ENCODE data around the gene MMAB. TPM values are rescaled to one million over a fixed set of nuclear protein-coding genes. Genes with fewer than 3 reads are reported as not detected.

The MMAB gene
- total RNA-seq, 2 donors from 2014 or later: 12.5 to 29.7 TPM

DNA sequence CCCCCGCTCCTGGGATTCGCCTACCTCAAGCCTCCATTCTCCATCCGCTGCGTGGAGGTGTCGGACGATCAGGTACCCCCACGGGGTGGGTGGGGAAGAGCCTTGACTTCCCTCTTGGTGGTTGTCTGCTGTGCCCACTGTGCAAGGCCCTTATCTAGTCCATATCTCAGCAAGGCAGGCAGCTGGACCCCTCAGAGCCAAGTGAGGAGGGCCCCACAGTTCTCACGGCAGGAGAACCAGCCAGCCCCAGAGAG lies 39.9 kb downstream of the MMAB start:
- no peaks in the 10 kb centered on the region for H3K9me3 ChIP-seq
- intact Hi-C loops (cut with DNase I): no loop called here
- ATAC-seq (no peak), DNase-seq (no peak)
- TF ChIP-seq CTCF (IDR thresholded peaks at IDR 0.05): no peak
- TF ChIP-seq POLR2A (IDR thresholded peaks at IDR 0.05): no peak
- H3K4me1 ChIP-seq: no peaks in the 10 kb centered on the region
- no peak overlapping the region for H3K4me3 ChIP-seq
- peaks cover 0 to 9% of the 10 kb centered on the region in 2 donors for H3K36me3 ChIP-seq (replicated peaks in 1 of 2; ENCODE audit: insufficient read depth in 1 of 2, low read depth in 2 of 2)
- H3K27me3 ChIP-seq: no peaks in the 10 kb centered on the region
- WGBS, 2 donors: 89 to 93% methylated on average over 8 of the region's 8 CpGs
- H3K27ac ChIP-seq: no peak overlapping the region

GRCh38 chr12:109532721-109533486 lies 40.4 kb downstream of the MMAB start:
- intact Hi-C loops (cut with DNase I): no loop called here
- no peaks in the 10 kb centered on the region for H3K9me3 ChIP-seq
- WGBS, 2 donors: 85 to 94% methylated on average over 14 to 24 of the region's 24 CpGs

DNA sequence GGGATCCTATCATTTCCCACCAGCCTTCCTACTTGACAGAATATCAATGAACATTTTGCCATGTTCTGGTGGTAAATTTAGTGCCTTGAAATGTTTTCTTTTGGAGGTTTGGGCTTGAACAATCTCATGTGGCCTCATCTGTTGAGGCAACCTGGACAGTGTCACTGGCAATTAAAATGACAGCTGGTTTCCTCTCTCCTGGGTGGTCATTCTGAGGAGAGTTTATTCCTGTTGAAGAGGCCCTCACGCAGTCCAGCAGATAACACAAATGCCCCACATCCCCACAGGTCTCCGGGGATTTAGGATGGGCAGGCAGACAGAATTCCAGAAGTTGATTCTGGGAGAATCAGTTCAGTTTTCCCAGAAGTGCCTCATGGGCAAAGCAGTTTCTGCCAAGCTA lies 41.9 kb downstream of the MMAB start:
- intact Hi-C loops (cut with DNase I): no loop called here
- DNase-seq (no peak), ATAC-seq (no peak)
- TF ChIP-seq CTCF (IDR thresholded peaks at IDR 0.05) (no peak), POLR2A (IDR thresholded peaks at IDR 0.05) (no peak)
- Histone ChIP-seq H3K4me3 (no peak overlapping the region), H3K9me3 (no peaks in the 10 kb centered on the region), H3K27me3 (no peaks in the 10 kb centered on the region), H3K4me1 (no peaks in the 10 kb centered on the region), H3K36me3 (replicated peaks in 1 of 2; ENCODE audit: insufficient read depth in 1 of 2, low read depth in 2 of 2) (peaks cover 0 to 9% of the 10 kb centered on the region in 2 donors), H3K27ac (no peak overlapping the region)
- 81 to 100% methylated on average over 1 to 2 of the region's 2 CpGs for WGBS, 2 donors

More at GRCh38 chr12:109532721-109533486, 40.4 kb downstream of the MMAB start:
- Histone ChIP-seq H3K27ac (no peak overlapping the region), H3K4me1 (no peaks in the 10 kb centered on the region), H3K36me3 (replicated peaks in 1 of 2; ENCODE audit: insufficient read depth in 1 of 2, low read depth in 2 of 2) (peaks cover 0 to 9% of the 10 kb centered on the region in 2 donors), H3K27me3 (no peaks in the 10 kb centered on the region), H3K4me3 (no peak overlapping the region)
- no peak for DNase-seq
- ATAC-seq: no peak
- no peak for TF ChIP-seq POLR2A (IDR thresholded peaks at IDR 0.05)
- TF ChIP-seq CTCF (IDR thresholded peaks at IDR 0.05): no peak

DNA sequence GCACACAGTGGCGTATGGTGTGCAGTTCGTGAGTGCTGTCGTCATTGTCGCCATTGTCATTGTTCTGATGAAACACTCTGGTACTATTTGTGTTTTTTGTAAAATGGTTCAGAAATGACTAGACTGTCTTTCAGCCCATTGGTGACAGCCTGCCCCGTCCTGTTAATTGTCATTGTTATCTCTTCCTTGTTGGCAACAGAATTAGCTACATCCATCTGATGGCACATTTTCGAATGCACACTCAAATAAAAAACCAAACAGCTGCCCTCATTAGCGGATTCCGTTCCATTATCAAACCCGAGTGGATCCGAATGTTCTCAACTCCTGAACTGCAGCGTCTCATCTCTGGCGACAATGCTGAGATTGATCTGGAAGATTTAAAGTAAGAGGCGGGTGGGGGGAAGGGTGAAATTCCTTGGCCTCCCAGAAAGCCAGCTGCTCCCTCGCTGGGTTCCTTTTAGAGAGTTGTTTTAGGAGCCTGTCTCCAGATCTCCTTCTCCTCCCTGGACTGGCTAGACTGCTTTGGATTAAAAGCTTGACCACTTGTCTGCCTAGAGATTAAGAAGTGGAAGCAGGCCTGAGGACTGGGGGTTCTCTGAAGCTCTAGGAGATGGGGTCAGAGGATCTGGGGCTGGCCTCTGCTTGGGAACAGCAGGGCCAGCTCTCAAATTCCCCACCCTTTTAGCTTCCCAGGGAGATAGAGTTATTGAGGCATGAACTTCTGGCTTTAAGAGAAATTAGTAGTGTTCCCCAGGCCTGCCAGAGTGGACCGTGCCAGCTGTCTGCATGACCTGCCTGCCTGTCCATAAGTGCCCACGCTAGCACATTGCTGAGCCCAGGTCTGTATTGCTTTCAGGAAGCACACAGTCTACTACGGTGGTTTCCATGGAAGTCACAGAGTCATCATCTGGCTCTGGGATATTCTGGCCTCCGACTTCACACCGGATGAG lies 43.3 kb downstream of the MMAB start:
- no peaks in the 10 kb centered on the region for H3K4me1 ChIP-seq
- 84 to 89% methylated on average over 19 of the region's 19 CpGs for WGBS, 2 donors
- H3K27ac ChIP-seq: peak overlapping the region in 1 of 4 donors; percentile 14
- TF ChIP-seq CTCF (IDR thresholded peaks at IDR 0.05): no peak
- H3K36me3 ChIP-seq (replicated peaks in 1 of 2; ENCODE audit: insufficient read depth in 1 of 2, low read depth in 2 of 2): peaks cover 0 to 9% of the 10 kb centered on the region in 2 donors
- H3K27me3 ChIP-seq: no peaks in the 10 kb centered on the region
- no peak overlapping the region for H3K4me3 ChIP-seq
- no peaks in the 10 kb centered on the region for H3K9me3 ChIP-seq
- peak in 3 of 4 donors; percentile 34 to 48 (median 34) for DNase-seq
- ATAC-seq: peak; percentile 49
- intact Hi-C loops (cut with DNase I): no loop called here
